OCI-LY7 (cell line): Measurements from ENCODE around the gene ANK3. TPM values are rescaled to one million over a fixed set of nuclear protein-coding genes. Genes with fewer than 3 reads are reported as not detected.

Experiments used
- BruUV-seq: library from RNA; stranded (reverse); fragments of 400-500 nt; replicated peaks from 2 replicates; lab custom pipeline; 2021; lab: Mats Ljungman, UMichigan
- CTCF ChIA-PET: fragments of 300-600 bp; sonication (Branson Sonifier 250); formaldehyde crosslinking; loops from one replicate; lab custom pipeline; 2022; ENCODE audit warnings: antibody characterized with exemption; ENCODE audit not compliant: unreplicated experiment; lab: Charles Lee
- POLR2A ChIA-PET: fragments of 300-600 bp; sonication (Branson Sonifier 250); formaldehyde crosslinking; loops from one replicate; lab custom pipeline; 2022; ENCODE audit warnings: antibody characterized with exemption; lab: Charles Lee
- DNase-seq: peaks from one replicate; pipeline ENCODE4 v3.0.0-alpha.2; 2015; ENCODE audit warnings: low spot score
- H2AFZ ChIP-seq: fragments of 200-600 bp; sonication (generic), shearing (Covaris generic); 2 replicates; pipeline ENCODE4 v1.6.1; 2014; ENCODE audit warnings: mild to moderate bottlenecking, antibody characterized with exemption, low read length, moderate library complexity
- H3K27ac ChIP-seq: fragments of 200-600 bp; sonication (generic); 2 replicates; pipeline ENCODE4 v1.5.1; 2014; ENCODE audit warnings: mixed run types, low read depth, mild to moderate bottlenecking, moderate library complexity, low read length, inconsistent platforms; ENCODE audit not compliant: poor library complexity, severe bottlenecking
- H3K36me3 ChIP-seq: fragments of 200-600 bp; sonication (generic); 2 replicates; pipeline ENCODE4 v1.6.1; 2014; ENCODE audit warnings: mild to moderate bottlenecking, antibody characterized with exemption, low read length, moderate library complexity, mixed read lengths; ENCODE audit not compliant: insufficient read depth
- H3K4me1 ChIP-seq: fragments of 200-600 bp; sonication (generic); 2 replicates; pipeline ENCODE4 v1.5.1; 2014; ENCODE audit warnings: mild to moderate bottlenecking, low read length; ENCODE audit not compliant: insufficient read depth, poor library complexity, severe bottlenecking
- H3K4me2 ChIP-seq: fragments of 200-600 bp; sonication (generic); 2 replicates; pipeline ENCODE4 v1.6.1; 2014; ENCODE audit warnings: mild to moderate bottlenecking, low read length
- H3K4me3 ChIP-seq: fragments of 200-600 bp; sonication (generic); 2 replicates; pipeline ENCODE4 v1.5.1; 2014; ENCODE audit warnings: mild to moderate bottlenecking, low read depth, low read length; ENCODE audit not compliant: poor library complexity, severe bottlenecking
- H3K79me2 ChIP-seq: fragments of 200-600 bp; sonication (generic); 2 replicates; pipeline ENCODE4 v1.6.1; 2016; ENCODE audit warnings: low read depth, mild to moderate bottlenecking, low read length, moderate library complexity, mixed read lengths; ENCODE audit not compliant: insufficient read depth
- H3K9me2 ChIP-seq: fragments of 200-600 bp; sonication (generic); 2 replicates; pipeline ENCODE4 v1.6.1; 2016; ENCODE audit warnings: mild to moderate bottlenecking, low read length, mixed read lengths; ENCODE audit not compliant: insufficient read depth
- H3K9me3 ChIP-seq: fragments of 200-600 bp; sonication (generic); 2 replicates; pipeline ENCODE4 v1.6.1; 2014; ENCODE audit warnings: mild to moderate bottlenecking, mixed run types, low read length, mixed read lengths
- H4K20me1 ChIP-seq: fragments of 200-600 bp; sonication (generic); 2 replicates; pipeline ENCODE4 v1.6.1; 2014; ENCODE audit warnings: mild to moderate bottlenecking, antibody characterized with exemption, low read length, moderate library complexity, mixed read lengths; ENCODE audit not compliant: insufficient read depth
- CTCF ChIP-seq: fragments of 200-600 bp; sonication (generic); conservative IDR thresholded peaks from 2 replicates; pipeline ENCODE4 v1.5.1; 2014; ENCODE audit warnings: mild to moderate bottlenecking, antibody characterized with exemption, low read length, moderate library complexity, mixed read lengths
- EZH2phosphoT487 ChIP-seq: fragments of 200-600 bp; sonication (generic); IDR thresholded peaks from 2 replicates; pipeline ENCODE4 v1.6.1; 2018; ENCODE audit warnings: low read depth, borderline replicate concordance, mild to moderate bottlenecking, mixed run types, antibody characterized with exemption, low read length, moderate library complexity, mixed read lengths
- intact Hi-C: fragments of 100-400 bp; cut with micrococcal nuclease; formaldehyde crosslinking; loops from one replicate; pipeline ENCODE4 v1.10.0; 2022; ENCODE audit not compliant: unreplicated experiment
- total RNA-seq, 2 experiments: library from RNA; depleted of rRNA in 1 of 2; stranded (reverse); fragments of >200 nt in 1 of 2; shearing (Covaris generic) in 1 of 2; gene quantifications; 2 replicates each; pipeline ENCODE4 v1.2.3, GENCODE V29; 2014 to 2022

Gene ANK3
- total RNA-seq, 2 experiments from 2014 or later = 0.13 to 0.49 TPM

- no peak overlapping the region for H3K27ac ChIP-seq
- POLR2A ChIA-PET = interaction anchor here (0.6 to 1.6 kb wide), 4 partner anchors 10 to 145 kb away, joined by 3 to 5 read pairs (median 4); no protein-coding TSS in a partner anchor
- H3K36me3 ChIP-seq = no peaks in the 10 kb centered on the region
- no peak overlapping the region for H2AFZ ChIP-seq
- H3K4me3 ChIP-seq = no peak overlapping the region
- H3K4me1 ChIP-seq = no peaks in the 10 kb centered on the region
- intact Hi-C loops = no loop called here
- no peaks in the 10 kb centered on the region for H3K79me2 ChIP-seq
- H3K4me2 ChIP-seq = no peak overlapping the region
- no peak for DNase-seq
- no peaks in the 10 kb centered on the region for H3K9me2 ChIP-seq
- H3K9me3 ChIP-seq = no peaks in the 10 kb centered on the region
- no peaks in the 10 kb centered on the region for H4K20me1 ChIP-seq
- no TSS peak for BruUV-seq
- CTCF ChIA-PET = no interaction called here
- TF ChIP-seq CTCF (no peak), EZH2phosphoT487 (no peak)
Measured at GRCh38 chr10:60254776-60255175, 134.9 kb downstream of the ANK3 start.

GRCh38 chr10:60253484-60253883 is 136.2 kb downstream of the ANK3 start:
- no TSS peak for BruUV-seq

More at GRCh38 chr10:60253484-60253883, 136.2 kb downstream of the ANK3 start:
- POLR2A ChIA-PET = interaction anchor here (0.7 kb wide), 1 partner anchor 15 kb away, joined by 3 read pairs; no protein-coding TSS in a partner anchor
- TF ChIP-seq EZH2phosphoT487 (no peak), CTCF (no peak)
- no peak overlapping the region for H3K4me2 ChIP-seq
- CTCF ChIA-PET = no interaction called here
- no peak overlapping the region for H2AFZ ChIP-seq
- H3K36me3 ChIP-seq = no peaks in the 10 kb centered on the region
- H3K27ac ChIP-seq = no peak overlapping the region
- intact Hi-C loops = no loop called here
- no peak for DNase-seq
- H4K20me1 ChIP-seq = no peaks in the 10 kb centered on the region
- no peaks in the 10 kb centered on the region for H3K9me3 ChIP-seq
- H3K79me2 ChIP-seq = no peaks in the 10 kb centered on the region
- no peaks in the 10 kb centered on the region for H3K4me1 ChIP-seq
- H3K9me2 ChIP-seq = no peaks in the 10 kb centered on the region
- H3K4me3 ChIP-seq = no peak overlapping the region
